Activated CD8-positive, alpha-beta T cell treated with anti-CD3 and anti-CD28 coated beads for 36 hours (primary cell): ENCODE measurements around the gene CLPTM1. TPM values are rescaled to one million over a fixed set of nuclear protein-coding genes. Genes with fewer than 3 reads are reported as not detected.

ENCODE experiments used
- ATAC-seq: fragments of 200-7000 bp; cut with Tn5 transposase; one replicate; pipeline ENCODE4 v1.10.0; 2021; ENCODE audit warnings: mild to moderate bottlenecking, moderate library complexity
- CTCF ChIA-PET: fragments of 350-600 bp; sonication (Branson Sonifier 250); formaldehyde crosslinking; loops from one replicate; lab custom pipeline; 2021; ENCODE audit warnings: antibody characterized with exemption; lab: Charles Lee
- POLR2A ChIA-PET: fragments of 350-600 bp; sonication (Branson Sonifier 250); formaldehyde crosslinking; loops from one replicate; lab custom pipeline; 2021; ENCODE audit warnings: antibody characterized with exemption; lab: Charles Lee
- DNase-seq: peaks from one replicate; pipeline ENCODE4 v3.0.0-alpha.2; 2020
- H3K27ac Mint-ChIP-seq: one replicate; pipeline ENCODE4 v1.8.0; 2021; ENCODE audit warnings: mild to moderate bottlenecking, mixed read lengths
- H3K27me3 Mint-ChIP-seq: one replicate; pipeline ENCODE4 v1.8.0; 2021; ENCODE audit warnings: mixed read lengths
- H3K36me3 Mint-ChIP-seq: one replicate; pipeline ENCODE4 v1.8.0; 2021; ENCODE audit warnings: low read depth, mixed read lengths
- H3K4me1 Mint-ChIP-seq: one replicate; pipeline ENCODE4 v1.8.0; 2021; ENCODE audit warnings: low read depth, mixed read lengths
- H3K4me3 Mint-ChIP-seq: one replicate; pipeline ENCODE4 v1.8.0; 2021; ENCODE audit warnings: mild to moderate bottlenecking, moderate library complexity, mixed read lengths
- H3K9me3 Mint-ChIP-seq: one replicate; pipeline ENCODE4 v1.8.0; 2021; ENCODE audit warnings: mixed read lengths
- CTCF ChIP-seq: fragments of 200-600 bp; IDR thresholded peaks from one replicate; pipeline ENCODE4 v1.8.0; 2022; ENCODE audit warnings: antibody characterized with exemption, mild to moderate bottlenecking
- intact Hi-C: fragments of 100-400 bp; cut with micrococcal nuclease; formaldehyde crosslinking; loops from one replicate; pipeline ENCODE4 v1.10.0; 2022
- total RNA-seq, 2 experiments: library from RNA; stranded (reverse); gene quantifications; one replicate each; pipeline ENCODE4 v1.2.3, GENCODE V29; 2021

CLPTM1 gene
- total RNA-seq, 2 experiments from 2014 or later: 38.6 to 39.8 TPM

- H3K36me3 Mint-ChIP-seq: peaks cover 30% of the 10 kb centered on the region
- no peaks in the 10 kb centered on the region for H3K9me3 Mint-ChIP-seq
- DNase-seq (no peak), ATAC-seq (no peak)
- no peaks in the 10 kb centered on the region for H3K27me3 Mint-ChIP-seq
- H3K27ac Mint-ChIP-seq: no peak overlapping the region
- no peak for TF ChIP-seq CTCF
- ChIA-PET POLR2A (no interaction called here), CTCF (no interaction called here)
- no peak overlapping the region for H3K4me3 Mint-ChIP-seq
- peaks cover 7% of the 10 kb centered on the region for H3K4me1 Mint-ChIP-seq
- intact Hi-C loops: no loop called here
Observed at GRCh38 chr19:45010306-45010705, 55.1 kb downstream of the CLPTM1 start.

DNA sequence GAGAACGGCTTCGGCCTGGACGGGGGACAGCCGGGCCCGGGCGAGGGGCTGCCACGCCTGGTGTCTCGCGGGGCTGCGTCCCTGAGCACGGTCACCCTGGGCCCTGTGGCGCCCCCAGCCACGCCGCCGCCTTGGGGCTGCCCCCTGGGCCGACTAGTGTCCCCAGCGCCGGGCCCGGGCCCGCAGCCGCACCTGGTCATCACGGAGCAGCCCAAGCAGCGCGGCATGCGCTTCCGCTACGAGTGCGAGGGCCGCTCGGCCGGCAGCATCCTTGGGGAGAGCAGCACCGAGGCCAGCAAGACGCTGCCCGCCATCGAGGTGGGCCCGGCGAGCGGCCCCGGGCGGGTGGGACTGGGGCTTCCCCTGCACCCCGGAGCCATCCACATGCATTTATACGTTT lies 56.8 kb downstream of the CLPTM1 start:
- Mint-ChIP-seq H3K27me3 (no peaks in the 10 kb centered on the region), H3K9me3 (no peaks in the 10 kb centered on the region), H3K27ac (no peak overlapping the region), H3K4me1 (peaks cover 8% of the 10 kb centered on the region), H3K4me3 (no peak overlapping the region), H3K36me3 (peaks cover 24% of the 10 kb centered on the region)
- intact Hi-C loops: no loop called here
- DNase-seq (no peak), ATAC-seq (no peak)
- ChIA-PET POLR2A (no interaction called here), CTCF (no interaction called here)
- no peak for TF ChIP-seq CTCF

GRCh38 chr19:45016388-45017314 lies 61.5 kb downstream of the CLPTM1 start:
- intact Hi-C loops: no loop called here
- Mint-ChIP-seq H3K27me3 (no peaks in the 10 kb centered on the region), H3K27ac (peak overlapping the region; percentile 88), H3K4me1 (peaks cover 9% of the 10 kb centered on the region), H3K4me3 (peak overlapping the region; percentile 39), H3K9me3 (no peaks in the 10 kb centered on the region), H3K36me3 (peaks cover 21% of the 10 kb centered on the region)
- POLR2A ChIA-PET: interaction anchor here (0.6 to 1.5 kb wide), 5 partner anchors 16 to 867 kb away, joined by 3 to 4 read pairs (median 3); partner anchors contain the start of genes CLASRP and RELB
- DNase-seq: peak; percentile 87
- ATAC-seq: peak; percentile 87
- CTCF ChIA-PET: interaction anchor here (0.8 to 1.3 kb wide), 5 partner anchors 14 to 170 kb away, joined by 3 to 6 read pairs (median 3); partner anchors contain the start of gene CLASRP
- peak; percentile 61 for TF ChIP-seq CTCF

DNA sequence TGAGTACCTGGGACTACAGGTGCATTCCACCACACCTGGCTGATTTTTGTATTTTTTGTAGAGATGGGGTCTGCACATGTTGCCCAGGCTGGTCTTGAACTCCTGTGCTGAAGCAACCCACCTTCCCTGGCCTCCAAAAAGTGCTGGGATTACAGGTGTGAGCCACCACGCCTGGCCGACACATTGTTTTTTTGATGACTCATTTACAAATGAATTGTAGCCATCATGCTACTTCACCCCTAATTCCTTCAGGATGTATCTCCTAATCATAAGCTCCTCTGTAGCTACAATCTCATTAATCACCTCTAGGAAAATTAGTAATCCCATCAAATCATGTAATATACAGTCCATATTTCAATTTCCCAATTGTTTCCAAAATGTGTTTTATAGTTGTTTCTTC lies 64.0 kb downstream of the CLPTM1 start:
- TF ChIP-seq CTCF: no peak
- DNase-seq (no peak), ATAC-seq (no peak)
- Mint-ChIP-seq H3K27me3 (no peaks in the 10 kb centered on the region), H3K27ac (no peak overlapping the region), H3K36me3 (peaks cover 26% of the 10 kb centered on the region), H3K9me3 (no peaks in the 10 kb centered on the region), H3K4me3 (no peak overlapping the region), H3K4me1 (peaks cover 9% of the 10 kb centered on the region)
- ChIA-PET CTCF (interaction anchor here (1.7 kb wide), 1 partner anchor 41 kb away, joined by 6 read pairs; no protein-coding TSS in a partner anchor), POLR2A (interaction anchor here (1.0 to 1.7 kb wide), 3 partner anchors 10 to 19 kb away, joined by 3 to 4 read pairs (median 3); partner anchors contain the start of gene CLASRP)
- intact Hi-C loops: no loop called here

DNA sequence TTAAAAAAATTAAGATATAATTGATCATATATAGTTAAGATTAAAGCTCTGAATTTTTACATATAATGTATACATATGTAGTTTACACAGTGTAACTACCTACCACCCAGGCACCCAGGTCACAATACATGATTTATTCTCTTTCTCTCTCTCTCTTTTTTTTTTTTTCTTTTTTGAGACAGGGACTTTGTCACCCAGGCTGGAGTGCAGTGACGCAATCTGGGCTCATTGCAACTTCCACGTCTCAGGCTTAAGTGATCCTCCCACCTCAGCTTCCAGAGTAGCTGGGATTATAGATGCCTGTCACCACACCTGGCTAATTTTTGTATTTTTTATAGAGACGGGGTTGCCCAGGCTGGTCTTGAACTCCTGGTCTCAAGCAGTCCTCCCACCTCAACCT lies 64.9 kb downstream of the CLPTM1 start:
- intact Hi-C loops: no loop called here
- ChIA-PET CTCF (interaction anchor here (1.7 kb wide), 1 partner anchor 40 kb away, joined by 6 read pairs; no protein-coding TSS in a partner anchor), POLR2A (interaction anchor here (1.0 to 1.3 kb wide), 2 partner anchors 13 to 19 kb away, joined by 3 read pairs; partner anchors contain the start of gene CLASRP)
- Mint-ChIP-seq H3K4me3 (no peak overlapping the region), H3K9me3 (no peaks in the 10 kb centered on the region), H3K27ac (no peak overlapping the region), H3K27me3 (no peaks in the 10 kb centered on the region), H3K36me3 (peaks cover 24% of the 10 kb centered on the region), H3K4me1 (peaks cover 9% of the 10 kb centered on the region)
- ATAC-seq: no peak
- no peak for TF ChIP-seq CTCF
- no peak for DNase-seq
